ENCODE data around the gene TRPM3.

TRPM3 gene

GRCh38 chr9:70499621-70500020 is 621.8 kb downstream of the TRPM3 start:
- no peak for DNase-seq

- no peak for DNase-seq
Observed at GRCh38 chr9:70498866-70499265, 622.6 kb downstream of the TRPM3 start.

DNA sequence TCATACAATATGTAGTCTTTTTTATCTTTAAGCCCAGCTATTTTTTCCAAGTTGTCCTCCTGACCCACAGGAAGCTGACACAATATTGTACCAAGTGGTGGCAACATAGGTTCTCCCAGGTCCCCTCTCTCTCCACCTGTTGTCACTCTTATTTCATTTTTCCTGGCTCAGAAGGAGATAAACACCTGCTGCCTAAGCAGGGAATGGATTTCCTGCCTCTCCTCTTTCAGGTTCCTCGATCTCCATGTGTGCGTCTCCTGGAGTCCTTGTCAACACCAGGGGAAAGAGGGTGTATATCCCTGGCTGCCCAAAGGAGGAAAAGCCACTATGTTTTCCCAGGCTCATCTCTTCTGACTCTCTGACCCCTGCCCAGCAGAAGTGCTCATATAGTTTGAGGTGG is 625.2 kb downstream of the TRPM3 start:
- DNase-seq = no peak

DNA sequence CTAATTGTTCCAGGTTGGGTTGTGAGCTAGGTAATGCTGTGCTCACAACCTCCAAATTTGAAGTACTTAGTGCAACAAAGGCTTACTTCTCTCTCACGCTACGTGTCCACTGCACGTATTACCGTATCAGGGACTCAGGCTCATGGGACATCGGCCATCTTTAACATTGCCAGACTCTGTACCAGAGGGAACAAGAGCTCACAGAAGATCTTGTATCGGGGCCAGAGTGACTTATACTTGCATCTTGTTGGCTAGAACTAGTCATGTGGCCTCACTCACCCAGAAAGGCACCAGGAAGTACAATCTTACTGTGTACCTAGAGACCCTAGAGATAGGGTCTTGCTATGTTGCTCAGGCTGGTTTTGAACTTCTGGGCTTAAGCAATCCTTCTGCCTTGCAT is 625.9 kb downstream of the TRPM3 start:
- no peak for DNase-seq

- no peak for DNase-seq
Observed at GRCh38 chr9:70494221-70494620, 627.2 kb downstream of the TRPM3 start.

- DNase-seq = no peak
Observed at GRCh38 chr9:70493029-70493428, 628.4 kb downstream of the TRPM3 start.

GRCh38 chr9:70492319-70492777 is 629.1 kb downstream of the TRPM3 start:
- peak; percentile 74 for DNase-seq

DNA sequence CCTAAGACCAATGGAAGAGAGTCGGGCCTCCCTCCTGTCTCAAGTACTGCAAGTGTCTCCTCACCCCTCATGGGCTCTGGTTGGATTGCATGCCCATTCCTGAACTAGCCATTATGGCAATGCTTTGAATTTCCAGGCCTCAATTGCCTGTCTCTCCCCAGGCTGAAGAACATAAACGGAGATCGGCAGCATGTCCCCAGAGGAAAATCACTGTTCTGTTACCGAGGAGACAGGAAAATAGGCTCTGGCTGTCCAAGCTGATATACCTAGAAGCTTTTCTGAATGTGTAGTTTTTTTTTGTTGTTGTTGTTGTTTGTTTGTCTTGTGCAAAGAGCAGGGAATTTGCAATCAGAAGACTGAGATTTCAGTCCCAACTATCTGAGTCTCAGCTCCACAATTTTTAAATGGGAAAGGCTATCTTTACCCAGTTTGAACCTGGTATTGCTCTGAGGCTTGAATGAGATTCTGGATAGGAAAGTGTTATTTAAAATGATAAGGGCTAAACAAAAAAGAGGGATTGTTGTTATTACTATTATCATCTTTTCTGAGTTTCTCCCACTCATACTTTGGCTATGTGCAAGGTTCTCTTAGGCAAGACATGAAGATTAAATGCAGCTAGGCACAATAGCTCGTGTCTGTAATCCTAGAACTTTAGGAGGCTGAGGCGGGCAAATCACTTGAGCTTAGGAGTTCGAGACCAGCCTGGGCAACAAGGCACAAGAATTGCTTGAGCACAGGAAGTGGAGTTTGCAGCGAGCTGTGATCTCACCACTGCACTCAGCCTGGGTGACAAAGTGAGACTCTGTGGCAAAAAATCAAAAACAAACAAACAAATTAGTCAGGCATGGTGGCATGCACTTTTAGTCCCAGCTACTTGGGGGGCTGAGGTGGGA is 629.7 kb downstream of the TRPM3 start:
- DNase-seq = no peak

GRCh38 chr9:70490478-70490877 is 630.9 kb downstream of the TRPM3 start:
- DNase-seq = no peak

DNA sequence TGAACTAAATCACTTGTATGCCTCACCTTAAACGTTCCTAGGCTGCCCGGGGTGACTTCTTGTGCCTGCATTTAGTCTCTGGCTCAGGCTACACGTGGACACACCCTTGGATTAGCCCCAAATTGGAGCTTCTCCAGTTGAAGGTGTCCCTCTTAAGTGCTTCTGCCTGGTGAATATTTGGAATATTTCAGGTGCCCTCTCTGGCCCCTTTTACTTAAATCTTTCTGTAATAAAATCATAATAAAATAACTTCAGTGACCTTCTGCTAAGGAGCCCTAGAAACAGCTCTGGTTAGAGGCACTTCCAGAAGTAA is 632.7 kb downstream of the TRPM3 start:
- DNase-seq = no peak

DNA sequence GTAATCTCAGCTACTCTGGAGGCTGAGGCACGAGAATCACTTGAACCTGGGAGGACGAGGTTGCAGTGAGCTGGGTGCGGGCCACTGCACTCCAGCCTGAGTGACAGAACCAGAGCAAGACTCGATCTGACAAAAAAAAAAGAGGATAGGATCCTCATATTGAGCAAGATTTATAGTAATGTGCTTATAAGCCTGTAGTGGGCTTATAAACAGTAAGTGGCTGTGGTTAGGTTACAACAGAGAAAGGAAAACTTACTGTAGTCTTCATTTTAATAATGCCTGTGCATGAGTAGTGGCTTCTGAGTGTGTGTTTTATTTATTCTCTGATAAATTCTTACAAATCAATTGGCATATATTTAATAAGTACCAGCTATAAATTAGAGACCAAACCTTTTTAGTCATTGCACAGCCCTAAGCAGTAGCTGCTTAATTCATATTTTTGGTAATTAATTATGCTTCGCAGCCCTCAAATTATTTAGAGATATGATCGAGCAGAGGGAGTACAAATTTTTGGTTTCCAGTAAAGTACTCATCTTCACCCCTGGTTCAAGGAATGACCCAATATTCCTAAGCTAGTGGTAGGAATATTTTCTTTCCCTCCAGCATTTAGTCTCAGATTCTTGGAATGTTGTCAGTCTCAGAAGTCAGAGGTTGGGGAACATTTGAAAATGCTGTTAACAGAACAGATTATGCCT is 633.2 kb downstream of the TRPM3 start:
- no peak for DNase-seq

DNA sequence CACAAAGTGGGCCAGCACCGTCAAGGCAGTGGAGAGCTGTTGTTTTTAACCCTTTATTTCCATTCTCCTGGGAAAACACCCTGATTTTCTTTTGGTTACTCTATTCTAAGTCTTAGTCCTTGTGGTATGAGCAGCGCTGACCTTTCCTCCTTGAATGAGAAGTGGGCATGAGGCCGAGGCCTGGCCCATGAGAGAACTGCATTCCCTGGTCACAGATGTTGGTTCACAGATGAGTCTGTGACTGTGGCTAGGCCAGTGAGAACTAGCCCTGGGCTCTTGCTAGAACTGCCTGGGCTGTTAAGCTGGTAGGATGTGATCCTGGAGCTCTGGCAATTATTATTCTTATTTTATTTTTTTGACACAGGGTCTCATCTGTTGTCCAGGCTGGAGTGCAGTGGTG is 635.3 kb downstream of the TRPM3 start:
- no peak for DNase-seq

DNA sequence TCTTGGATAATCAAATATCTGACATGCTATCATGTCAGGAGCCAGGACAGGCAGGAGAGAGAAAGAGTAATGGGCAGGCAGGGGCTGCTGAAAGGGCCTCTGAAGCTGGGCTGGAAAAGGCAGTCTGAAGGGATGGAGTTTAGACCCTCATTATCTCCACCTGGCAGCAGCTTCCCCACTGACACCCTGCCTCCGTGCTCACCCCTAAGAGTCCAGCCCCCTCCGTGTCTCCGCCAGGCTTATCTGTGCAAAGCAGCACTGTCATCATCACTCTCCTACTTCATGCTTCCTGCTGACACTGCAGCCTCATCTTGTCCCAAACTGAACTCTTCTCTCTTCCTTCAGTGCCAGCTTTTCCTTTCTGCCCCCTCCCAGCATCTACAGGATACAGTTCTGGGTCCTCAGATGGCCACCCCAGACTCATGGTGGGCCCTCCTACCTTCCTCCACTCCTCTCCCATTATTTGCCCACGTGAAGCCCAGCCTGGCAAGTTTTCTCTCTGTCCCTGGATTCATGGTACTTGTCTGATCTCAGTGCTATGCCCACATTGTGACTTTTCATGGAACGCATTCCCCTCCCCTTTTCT is 636.1 kb downstream of the TRPM3 start:
- DNase-seq = no peak

DNA sequence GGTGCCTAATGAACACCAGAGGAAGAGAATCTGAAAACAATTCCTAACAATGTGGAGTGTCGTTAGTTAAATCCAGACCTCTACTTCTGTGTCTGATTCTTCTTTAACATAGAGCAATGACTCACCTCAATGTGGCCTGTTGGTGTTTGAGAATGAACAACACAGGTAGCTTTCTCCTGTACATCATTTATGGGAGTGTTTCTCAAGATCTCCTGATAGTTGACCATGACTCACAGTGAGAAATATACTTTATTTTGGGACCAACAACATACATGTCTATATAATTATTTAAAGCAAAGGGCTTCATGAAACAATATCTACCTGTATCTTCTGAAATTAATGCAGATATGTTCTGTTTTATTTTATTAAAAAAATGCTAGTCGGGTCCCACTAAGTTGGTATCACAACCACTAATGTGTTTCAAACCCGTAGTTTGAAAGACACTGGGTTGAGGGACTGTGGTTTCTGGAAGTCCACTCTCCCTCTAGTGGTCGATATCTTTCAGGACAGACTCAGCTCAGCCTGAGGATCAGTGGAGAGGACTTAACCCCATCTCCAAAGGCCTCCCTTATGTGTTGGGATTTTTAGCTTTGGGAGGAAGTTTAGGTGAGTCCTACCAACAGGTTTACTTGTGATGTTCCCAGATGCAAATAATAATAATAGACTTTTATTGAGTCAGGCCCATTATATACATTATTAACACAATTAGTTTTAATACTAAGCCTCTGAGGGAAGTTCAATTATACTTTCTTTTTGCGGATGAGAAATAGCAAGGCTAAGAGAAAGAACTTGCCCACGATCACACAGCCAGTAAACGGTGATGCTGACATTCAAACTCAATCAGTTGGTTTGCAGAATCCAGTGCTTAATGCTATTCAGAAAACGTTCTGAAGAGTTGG is 636.9 kb downstream of the TRPM3 start:
- peak; percentile 37 for DNase-seq

DNA sequence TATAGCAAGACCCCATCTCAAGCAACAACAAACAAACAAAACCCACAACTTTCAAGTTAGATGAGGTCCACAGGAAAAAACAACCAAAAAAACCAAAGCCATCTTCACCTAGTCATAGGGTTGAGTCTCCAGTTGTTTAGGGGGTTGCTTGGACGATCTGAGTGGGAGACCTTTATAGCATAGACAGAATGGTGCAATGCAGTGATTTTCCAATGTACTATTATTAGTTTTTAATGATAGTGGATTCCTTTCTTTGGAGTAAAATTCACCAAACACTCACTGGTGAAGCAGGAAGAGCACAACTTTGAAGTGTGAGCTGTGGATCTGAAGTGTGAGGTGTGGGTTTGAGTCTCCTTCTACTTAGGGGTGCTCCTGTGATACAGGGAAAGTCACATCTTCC is 640.0 kb downstream of the TRPM3 start:
- DNase-seq = no peak

DNA sequence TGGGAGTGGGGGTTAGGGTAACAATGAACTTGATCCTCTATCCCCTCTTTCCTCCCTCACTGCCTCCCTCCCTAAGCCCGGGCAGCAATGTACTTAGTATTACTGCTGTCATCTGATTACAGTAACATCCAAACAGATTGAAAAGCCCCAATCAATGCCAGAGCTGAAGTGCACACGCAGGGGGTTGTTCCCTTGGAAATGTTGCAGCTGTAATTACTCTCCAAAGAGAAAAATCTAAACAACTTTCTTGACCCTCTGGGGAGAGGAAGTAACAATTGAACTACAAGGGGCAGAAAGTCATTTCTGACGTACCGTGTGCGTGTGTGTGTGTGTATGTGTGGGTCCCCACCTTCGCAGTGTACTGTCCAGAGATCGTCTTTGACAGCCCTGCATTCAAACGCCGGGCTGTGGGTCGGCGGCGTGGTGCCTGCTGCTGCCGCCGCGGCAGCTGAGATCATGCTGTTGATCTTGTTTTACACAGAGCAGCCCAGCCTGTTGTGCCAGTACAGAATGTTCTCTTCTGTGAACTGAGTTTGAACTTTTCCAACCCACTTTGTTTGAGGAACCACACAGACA is 640.9 kb downstream of the TRPM3 start:
- peak; percentile 74 for DNase-seq

- DNase-seq = no peak
Observed at GRCh38 chr9:70479880-70480291, 641.5 kb downstream of the TRPM3 start.

Data from DMS153 (cell line).